GM18508 (cell line): ENCODE measurements around the gene ELOVL6.

Experiments used
- ATAC-seq: cut with Tn5 transposase; IDR thresholded peaks from one replicate; pipeline ENCODE4 v1.9.1; 2021; ENCODE audit warnings: moderate number of reproducible peaks; ENCODE audit not compliant: insufficient read depth, unreplicated experiment

The ELOVL6 gene

GRCh38 chr4:110004556-110004955 is 193.9 kb downstream of the ELOVL6 start:
- no peak for ATAC-seq

- no peak for ATAC-seq
Observed at GRCh38 chr4:110003401-110004187, 194.8 kb downstream of the ELOVL6 start.

- no peak for ATAC-seq
Observed at GRCh38 chr4:110002326-110002725, 196.1 kb downstream of the ELOVL6 start.

GRCh38 chr4:109999585-109999912 is 198.9 kb downstream of the ELOVL6 start:
- ATAC-seq = no peak

- no peak for ATAC-seq
Observed at GRCh38 chr4:109998867-109999584, 199.4 kb downstream of the ELOVL6 start.

- no peak for ATAC-seq
Observed at GRCh38 chr4:109996526-109996925, 201.9 kb downstream of the ELOVL6 start.
